Endothelial cell of umbilical vein (primary cell): ENCODE measurements around the gene FOXRED1. TPM values are rescaled to one million over a fixed set of nuclear protein-coding genes. Genes with fewer than 3 reads are reported as not detected.

Source experiments
- BruUV-seq: library from RNA; stranded (reverse); fragments of 400-500 nt; replicated peaks from 2 replicates; lab custom pipeline; 2021; lab: Mats Ljungman, UMichigan
- CTCF ChIA-PET: fragments of 300-600, 350-600 bp; sonication (Branson Sonifier 250); formaldehyde crosslinking; loops from one replicate; lab custom pipeline; 2021; ENCODE audit warnings: antibody characterized with exemption, inconsistent platforms; lab: Charles Lee
- POLR2A ChIA-PET: fragments of 300-600, 350-600 bp; sonication (Branson Sonifier 250); formaldehyde crosslinking; loops from one replicate; lab custom pipeline; 2021; ENCODE audit warnings: antibody characterized with exemption, inconsistent platforms; lab: Charles Lee
- DNase-seq: peaks from one replicate; pipeline ENCODE4 v3.0.0-alpha.2; 2011; ENCODE audit warnings: low read depth, low spot score
- FAIRE-seq: peaks from 2 replicates; lab custom pipeline; 2011; peaks lifted over from hg19 to GRCh38; lab: Jason Lieb, UNC
- H2AFZ ChIP-seq: 2 replicates; pipeline ENCODE4 v1.6.0; 2012; ENCODE audit warnings: low read depth, low read length, control low read depth, inconsistent platforms
- H3K27ac ChIP-seq: 2 replicates; pipeline ENCODE4 v1.5.1; 2011; ENCODE audit warnings: low read depth, mild to moderate bottlenecking, control low read depth, low read length, moderate library complexity; ENCODE audit not compliant: insufficient read depth
- H3K27me3 ChIP-seq, 2 experiments: 2 replicates each; pipeline versions ENCODE4 v1.6.0 to v1.6.1; 2011; ENCODE audit warnings: low read length in 2 of 2, mixed read lengths in 1 of 2; ENCODE audit not compliant: control insufficient read depth in 2 of 2, insufficient read depth in 2 of 2
- H3K36me3 ChIP-seq, 2 experiments: 2 replicates in 1 of 2; 3 replicates in 1 of 2; pipeline ENCODE4 v1.5.1; 2011; ENCODE audit warnings: low read length in 2 of 2, mild to moderate bottlenecking in 1 of 2, moderate library complexity in 1 of 2; ENCODE audit not compliant: control insufficient read depth in 2 of 2, insufficient read depth in 2 of 2; ENCODE audit errors: extremely low read depth in 1 of 2
- H3K4me1 ChIP-seq: 3 replicates; pipeline ENCODE4 v1.5.1; 2011; ENCODE audit warnings: mild to moderate bottlenecking, low read length; ENCODE audit not compliant: control insufficient read depth, insufficient read depth; ENCODE audit errors: extremely low read depth
- H3K4me2 ChIP-seq: 2 replicates; pipeline ENCODE4 v1.6.1; 2011; ENCODE audit warnings: low read length, control low read depth, mixed read lengths; ENCODE audit not compliant: insufficient read depth
- H3K4me3 ChIP-seq, 3 experiments: fragments of 200-600 bp in 1 of 3; sonication (generic), shearing (Covaris generic) in 1 of 3; replicated peaks in 1 of 3; 2 replicates each; pipeline ENCODE4 v1.5.1; 2011 to 2016; ENCODE audit warnings: control low read depth in 3 of 3, low read length in 3 of 3, mild to moderate bottlenecking in 2 of 3, inconsistent platforms in 1 of 3, low read depth in 1 of 3, moderate library complexity in 1 of 3; ENCODE audit not compliant: insufficient read depth in 1 of 3
- H3K79me2 ChIP-seq: 2 replicates; pipeline ENCODE4 v1.6.0; 2012; ENCODE audit warnings: low read length, inconsistent platforms; ENCODE audit not compliant: control insufficient read depth, insufficient read depth
- H3K9ac ChIP-seq: replicated peaks from 2 replicates; pipeline ENCODE3; 2011; ENCODE audit warnings: low read length, control low read depth; ENCODE audit not compliant: insufficient read depth; ENCODE audit errors: extremely low read depth
- H3K9me1 ChIP-seq: replicated peaks from 3 replicates; pipeline ENCODE4 v1.6.0; 2011; ENCODE audit warnings: mild to moderate bottlenecking, low read length; ENCODE audit not compliant: control insufficient read depth, insufficient read depth; ENCODE audit errors: extremely low read depth
- H3K9me3 ChIP-seq: replicated peaks from 2 replicates; pipeline ENCODE4 v1.5.1; 2012; ENCODE audit warnings: low read length, inconsistent platforms; ENCODE audit not compliant: control insufficient read depth, insufficient read depth
- H4K20me1 ChIP-seq: replicated peaks from 2 replicates; pipeline ENCODE3; 2011; ENCODE audit warnings: mild to moderate bottlenecking, low read length; ENCODE audit not compliant: control insufficient read depth, insufficient read depth; ENCODE audit errors: extremely low read depth
- EZH2 ChIP-seq: IDR thresholded peaks from 2 replicates; pipeline ENCODE4 v1.6.1; 2012; ENCODE audit warnings: borderline replicate concordance, low read depth, mild to moderate bottlenecking, moderate library complexity, low read length, inconsistent platforms; ENCODE audit not compliant: severe bottlenecking
- FOS ChIP-seq: IDR thresholded peaks from 2 replicates; pipeline ENCODE4 v1.6.1; 2011; ENCODE audit warnings: mild to moderate bottlenecking, low read length, moderate library complexity, borderline replicate concordance; ENCODE audit not compliant: insufficient read depth
- GATA2 ChIP-seq: IDR thresholded peaks from 2 replicates; pipeline ENCODE4 v1.7.0; 2011; ENCODE audit warnings: low read depth, mild to moderate bottlenecking, moderate library complexity, mixed read lengths, low read length; ENCODE audit not compliant: insufficient read length, insufficient read depth
- JUN ChIP-seq: IDR thresholded peaks from 2 replicates; pipeline ENCODE4 v1.6.1; 2011; ENCODE audit warnings: borderline replicate concordance, low read depth; ENCODE audit not compliant: insufficient read length, insufficient read depth
- MYC ChIP-seq: IDR thresholded peaks from one replicate; pipeline ENCODE4 v1.6.1; 2011; ENCODE audit warnings: mild to moderate bottlenecking, low read depth, low read length
- POLR2A ChIP-seq: IDR thresholded peaks from 2 replicates; pipeline ENCODE4 v1.6.1; 2012; ENCODE audit warnings: low read depth, mild to moderate bottlenecking, control low read depth, low read length
- POLR2AphosphoS5 ChIP-seq: IDR thresholded peaks from 2 replicates; pipeline ENCODE4 v1.6.1; 2012; ENCODE audit warnings: low read depth, mild to moderate bottlenecking, control low read depth, low read length, moderate library complexity; ENCODE audit not compliant: insufficient read depth
- dilution Hi-C: fragments of 300-500 bp; cut with MboI; formaldehyde crosslinking; loops from one replicate; pipeline ENCODE4 v1.15.0; 2019; ENCODE audit warnings: low sequenced_read_pairs; ENCODE audit not compliant: extremely low pct_ligation_motif_present
- intact Hi-C: fragments of 100-400 bp; cut with micrococcal nuclease; formaldehyde crosslinking; loops from one replicate; pipeline ENCODE4 v1.10.0; 2022
- polyA plus RNA-seq, 4 experiments: library from polyadenylated mRNA; depleted of rRNA in 3 of 4; stranded (reverse) in 3 of 4; unstranded in 1 of 4; fragments of >200 nt; gene quantifications; 2 replicates each; pipeline versions ENCODE4 v1.2.1 to v1.2.3, GENCODE V29; 2011 to 2012; ENCODE audit warnings: missing spikeins in 1 of 4
- total RNA-seq: library from RNA; stranded (reverse); gene quantifications from 2 replicates; pipeline ENCODE4 v1.2.3, GENCODE V29; 2021
- TF ChIP-seq, protein P1 (sequence below), 2 donors: IDR thresholded peaks; 1 replicate in 1 of 2; 2 replicates in 1 of 2; pipeline ENCODE4 v1.5.1; 2011; ENCODE audit warnings: low read length in 2 of 2, mild to moderate bottlenecking in 2 of 2, moderate library complexity in 2 of 2, control low read depth in 1 of 2, inconsistent platforms in 1 of 2, low read depth in 1 of 2; ENCODE audit not compliant: insufficient read depth in 1 of 2; ENCODE audit errors: extremely low read depth in 1 of 2
- TF ChIP-seq, protein P2 (sequence below): IDR thresholded peaks from 2 replicates; pipeline ENCODE4 v1.6.1; 2011; ENCODE audit not compliant: insufficient read depth, insufficient read length

Gene FOXRED1
- total and polyA plus RNA-seq, 2 donors (not counting 3 experiments of a cell fraction or from before 2014, with no cell fraction given) = 32.4 to 33.5 TPM

DNA sequence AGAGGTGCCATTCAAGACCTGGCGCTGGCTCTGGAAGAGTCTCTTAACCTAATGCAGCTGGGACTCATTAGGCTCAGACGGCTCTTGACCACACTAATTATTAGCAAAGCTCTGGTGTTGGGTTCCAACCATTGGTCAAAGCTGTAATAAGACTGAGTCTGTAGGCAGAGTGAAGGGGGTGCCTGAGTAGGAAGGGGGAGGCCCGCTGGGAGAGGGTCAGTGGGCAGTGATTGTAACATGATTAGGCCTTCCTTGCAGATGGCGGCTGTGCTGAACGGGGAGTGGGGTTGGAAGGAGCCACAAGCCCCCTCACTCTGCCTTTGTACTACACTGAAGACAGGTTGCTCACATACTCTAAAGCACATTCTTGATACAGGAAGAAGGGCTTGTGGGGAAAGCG is 5.5 kb upstream of the FOXRED1 start:
- dilution Hi-C loops = no loop called here
- Histone ChIP-seq H3K79me2 (peaks cover 18% of the 10 kb centered on the region), H3K36me3 (peaks cover 41% of the 10 kb centered on the region in 2 experiments), H3K27ac (no peak overlapping the region), H3K9ac (no peak overlapping the region), H3K27me3 (no peaks in the 10 kb centered on the region), H3K4me3 (no peak overlapping the region), H3K9me1 (no peaks in the 10 kb centered on the region), H2AFZ (no peak overlapping the region), H4K20me1 (no peaks in the 10 kb centered on the region), H3K9me3 (no peaks in the 10 kb centered on the region), H3K4me1 (peaks cover 8% of the 10 kb centered on the region), H3K4me2 (no peak overlapping the region)
- no peak for TF ChIP-seq JUN
- no peak for TF ChIP-seq FOS
- no peak for TF ChIP-seq POLR2A
- TF ChIP-seq, protein P1, sequence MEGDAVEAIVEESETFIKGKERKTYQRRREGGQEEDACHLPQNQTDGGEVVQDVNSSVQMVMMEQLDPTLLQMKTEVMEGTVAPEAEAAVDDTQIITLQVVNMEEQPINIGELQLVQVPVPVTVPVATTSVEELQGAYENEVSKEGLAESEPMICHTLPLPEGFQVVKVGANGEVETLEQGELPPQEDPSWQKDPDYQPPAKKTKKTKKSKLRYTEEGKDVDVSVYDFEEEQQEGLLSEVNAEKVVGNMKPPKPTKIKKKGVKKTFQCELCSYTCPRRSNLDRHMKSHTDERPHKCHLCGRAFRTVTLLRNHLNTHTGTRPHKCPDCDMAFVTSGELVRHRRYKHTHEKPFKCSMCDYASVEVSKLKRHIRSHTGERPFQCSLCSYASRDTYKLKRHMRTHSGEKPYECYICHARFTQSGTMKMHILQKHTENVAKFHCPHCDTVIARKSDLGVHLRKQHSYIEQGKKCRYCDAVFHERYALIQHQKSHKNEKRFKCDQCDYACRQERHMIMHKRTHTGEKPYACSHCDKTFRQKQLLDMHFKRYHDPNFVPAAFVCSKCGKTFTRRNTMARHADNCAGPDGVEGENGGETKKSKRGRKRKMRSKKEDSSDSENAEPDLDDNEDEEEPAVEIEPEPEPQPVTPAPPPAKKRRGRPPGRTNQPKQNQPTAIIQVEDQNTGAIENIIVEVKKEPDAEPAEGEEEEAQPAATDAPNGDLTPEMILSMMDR (IDR thresholded peaks at IDR 0.05; ENCODE audit: extremely low read depth in 1 of 2, insufficient read depth in 1 of 2, low read depth in 1 of 2, low read length in 2 of 2) = no peak
- TF ChIP-seq EZH2 = no peak
- TF ChIP-seq POLR2AphosphoS5 = no peak
- TF ChIP-seq MYC = no peak
- TF ChIP-seq, protein P2, sequence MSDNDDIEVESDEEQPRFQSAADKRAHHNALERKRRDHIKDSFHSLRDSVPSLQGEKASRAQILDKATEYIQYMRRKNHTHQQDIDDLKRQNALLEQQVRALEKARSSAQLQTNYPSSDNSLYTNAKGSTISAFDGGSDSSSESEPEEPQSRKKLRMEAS = no peak
- no peak for TF ChIP-seq GATA2
- FAIRE-seq = no peak
- BruUV-seq = no TSS peak
- intact Hi-C loops = loop anchor here (10.0 kb wide), 1 partner anchor 339 kb away; no protein-coding TSS in a partner anchor
- CTCF ChIA-PET = interaction anchor here (0.7 kb wide), 1 partner anchor 9 kb away, joined by 3 read pairs; no protein-coding TSS in a partner anchor
- POLR2A ChIA-PET = no interaction called here
- DNase-seq = no peak
